Measurements from ENCODE around the gene YIPF1.

YIPF1 gene

GRCh38 chr1:53871221-53871620, 18.4 kb downstream of the YIPF1 start:
- H3K4me3 ChIP-seq (ENCODE audit: low read length): no peak overlapping the region
- DNase-seq (ENCODE audit: low read depth): peak; percentile 22
- H3K9me3 ChIP-seq (ENCODE audit: control insufficient read depth, low read length): no peaks in the 10 kb centered on the region
- H3K36me3 ChIP-seq (ENCODE audit: control insufficient read depth, insufficient read depth, low read length, severe bottlenecking): peaks cover 74% of the 10 kb centered on the region
- H3K27me3 ChIP-seq (replicated peaks; ENCODE audit: control insufficient read depth, insufficient read depth, low read length): no peaks in the 10 kb centered on the region
- no peak overlapping the region for H3K9ac ChIP-seq (ENCODE audit: low read length)
- H3K4me1 ChIP-seq (ENCODE audit: control insufficient read depth, insufficient read depth, low read length): peaks cover 6% of the 10 kb centered on the region

GRCh38 chr1:53869454-53870117, 20.0 kb downstream of the YIPF1 start:
- peaks cover 6% of the 10 kb centered on the region for H3K4me1 ChIP-seq (ENCODE audit: control insufficient read depth, insufficient read depth, low read length)
- peaks cover 71% of the 10 kb centered on the region for H3K36me3 ChIP-seq (ENCODE audit: control insufficient read depth, insufficient read depth, low read length, severe bottlenecking)
- H3K4me3 ChIP-seq (ENCODE audit: low read length): no peak overlapping the region
- H3K9me3 ChIP-seq (ENCODE audit: control insufficient read depth, low read length): no peaks in the 10 kb centered on the region
- DNase-seq (ENCODE audit: low read depth): no peak
- H3K27me3 ChIP-seq (replicated peaks; ENCODE audit: control insufficient read depth, insufficient read depth, low read length): no peaks in the 10 kb centered on the region
- H3K9ac ChIP-seq (ENCODE audit: low read length): no peak overlapping the region

GRCh38 chr1:53868565-53868964, 21.0 kb downstream of the YIPF1 start:
- H3K36me3 ChIP-seq (ENCODE audit: control insufficient read depth, insufficient read depth, low read length, severe bottlenecking): peaks cover 71% of the 10 kb centered on the region

GRCh38 chr1:53862507-53862906, 27.1 kb downstream of the YIPF1 start:
- peaks cover 40% of the 10 kb centered on the region for H3K36me3 ChIP-seq (ENCODE audit: control insufficient read depth, insufficient read depth, low read length, severe bottlenecking)
- no peaks in the 10 kb centered on the region for H3K4me1 ChIP-seq (ENCODE audit: control insufficient read depth, insufficient read depth, low read length)
- no peaks in the 10 kb centered on the region for H3K9me3 ChIP-seq (ENCODE audit: control insufficient read depth, low read length)
- DNase-seq (ENCODE audit: low read depth): no peak
- H3K9ac ChIP-seq (ENCODE audit: low read length): no peak overlapping the region
- H3K27me3 ChIP-seq (replicated peaks; ENCODE audit: control insufficient read depth, insufficient read depth, low read length): no peaks in the 10 kb centered on the region
- no peak overlapping the region for H3K4me3 ChIP-seq (ENCODE audit: low read length)

More at GRCh38 chr1:53868565-53868964, 21.0 kb downstream of the YIPF1 start:
- H3K4me3 ChIP-seq (ENCODE audit: low read length): no peak overlapping the region
- no peak overlapping the region for H3K9ac ChIP-seq (ENCODE audit: low read length)
- H3K4me1 ChIP-seq (ENCODE audit: control insufficient read depth, insufficient read depth, low read length): no peaks in the 10 kb centered on the region
- H3K27me3 ChIP-seq (replicated peaks; ENCODE audit: control insufficient read depth, insufficient read depth, low read length): no peaks in the 10 kb centered on the region
- H3K9me3 ChIP-seq (ENCODE audit: control insufficient read depth, low read length): no peaks in the 10 kb centered on the region
- no peak for DNase-seq (ENCODE audit: low read depth)

- Histone ChIP-seq H3K4me1 (ENCODE audit: control insufficient read depth, insufficient read depth, low read length) (no peaks in the 10 kb centered on the region), H3K9me3 (ENCODE audit: control insufficient read depth, low read length) (no peaks in the 10 kb centered on the region), H3K4me3 (ENCODE audit: low read length) (no peak overlapping the region), H3K9ac (ENCODE audit: low read length) (no peak overlapping the region), H3K36me3 (ENCODE audit: control insufficient read depth, insufficient read depth, low read length, severe bottlenecking) (peaks cover 44% of the 10 kb centered on the region), H3K27me3 (replicated peaks; ENCODE audit: control insufficient read depth, insufficient read depth, low read length) (no peaks in the 10 kb centered on the region)
- DNase-seq (ENCODE audit: low read depth): peak; percentile 77
Measured at GRCh38 chr1:53860967-53861411, 28.6 kb downstream of the YIPF1 start.

GRCh38 chr1:53851571-53852285, 37.9 kb downstream of the YIPF1 start:
- Histone ChIP-seq H3K36me3 (ENCODE audit: control insufficient read depth, insufficient read depth, low read length, severe bottlenecking) (peaks cover 53% of the 10 kb centered on the region), H3K27me3 (replicated peaks; ENCODE audit: control insufficient read depth, insufficient read depth, low read length) (no peaks in the 10 kb centered on the region), H3K9ac (ENCODE audit: low read length) (no peak overlapping the region), H3K4me1 (ENCODE audit: control insufficient read depth, insufficient read depth, low read length) (no peaks in the 10 kb centered on the region), H3K4me3 (ENCODE audit: low read length) (no peak overlapping the region), H3K9me3 (ENCODE audit: control insufficient read depth, low read length) (peaks cover 8% of the 10 kb centered on the region)
- DNase-seq (ENCODE audit: low read depth): no peak

GRCh38 chr1:53850082-53850673, 39.4 kb downstream of the YIPF1 start:
- Histone ChIP-seq H3K9me3 (ENCODE audit: control insufficient read depth, low read length) (peaks cover 8% of the 10 kb centered on the region), H3K36me3 (ENCODE audit: control insufficient read depth, insufficient read depth, low read length, severe bottlenecking) (peaks cover 38% of the 10 kb centered on the region), H3K4me1 (ENCODE audit: control insufficient read depth, insufficient read depth, low read length) (no peaks in the 10 kb centered on the region), H3K9ac (ENCODE audit: low read length) (no peak overlapping the region), H3K4me3 (ENCODE audit: low read length) (no peak overlapping the region), H3K27me3 (replicated peaks; ENCODE audit: control insufficient read depth, insufficient read depth, low read length) (no peaks in the 10 kb centered on the region)
- DNase-seq (ENCODE audit: low read depth): no peak

- DNase-seq (ENCODE audit: low read depth): no peak
- no peaks in the 10 kb centered on the region for H3K27me3 ChIP-seq (replicated peaks; ENCODE audit: control insufficient read depth, insufficient read depth, low read length)
- H3K9ac ChIP-seq (ENCODE audit: low read length): no peak overlapping the region
- no peaks in the 10 kb centered on the region for H3K4me1 ChIP-seq (ENCODE audit: control insufficient read depth, insufficient read depth, low read length)
- no peak overlapping the region for H3K4me3 ChIP-seq (ENCODE audit: low read length)
- H3K9me3 ChIP-seq (ENCODE audit: control insufficient read depth, low read length): peaks cover 16% of the 10 kb centered on the region
- peaks cover 19% of the 10 kb centered on the region for H3K36me3 ChIP-seq (ENCODE audit: control insufficient read depth, insufficient read depth, low read length, severe bottlenecking)
Measured at GRCh38 chr1:53847980-53848379, 41.6 kb downstream of the YIPF1 start.

- no peak for DNase-seq (ENCODE audit: low read depth)
- no peak overlapping the region for H3K9ac ChIP-seq (ENCODE audit: low read length)
- H3K4me1 ChIP-seq (ENCODE audit: control insufficient read depth, insufficient read depth, low read length): no peaks in the 10 kb centered on the region
- H3K36me3 ChIP-seq (ENCODE audit: control insufficient read depth, insufficient read depth, low read length, severe bottlenecking): no peaks in the 10 kb centered on the region
- H3K27me3 ChIP-seq (replicated peaks; ENCODE audit: control insufficient read depth, insufficient read depth, low read length): no peaks in the 10 kb centered on the region
- peaks cover 21% of the 10 kb centered on the region for H3K9me3 ChIP-seq (ENCODE audit: control insufficient read depth, low read length)
- H3K4me3 ChIP-seq (ENCODE audit: low read length): no peak overlapping the region
Measured at GRCh38 chr1:53842347-53842746, 47.2 kb downstream of the YIPF1 start.

- Histone ChIP-seq H3K27me3 (replicated peaks; ENCODE audit: control insufficient read depth, insufficient read depth, low read length) (no peaks in the 10 kb centered on the region), H3K9me3 (ENCODE audit: control insufficient read depth, low read length) (peaks cover 20% of the 10 kb centered on the region), H3K4me3 (ENCODE audit: low read length) (peak overlapping the region; percentile 90), H3K36me3 (ENCODE audit: control insufficient read depth, insufficient read depth, low read length, severe bottlenecking) (no peaks in the 10 kb centered on the region), H3K9ac (ENCODE audit: low read length) (peak overlapping the region; percentile 92), H3K4me1 (ENCODE audit: control insufficient read depth, insufficient read depth, low read length) (no peaks in the 10 kb centered on the region)
- DNase-seq (ENCODE audit: low read depth): no peak
Measured at GRCh38 chr1:53838654-53838974, 51.0 kb downstream of the YIPF1 start.

GRCh38 chr1:53837924-53838653, 51.5 kb downstream of the YIPF1 start, which contains the start of gene NDC1:
NDC1 (minus strand) TSS chr1:53838296; CDS start chr1:53838261, 35 bp downstream.
- Histone ChIP-seq H3K9me3 (ENCODE audit: control insufficient read depth, low read length) (peaks cover 15% of the 10 kb centered on the region), H3K4me1 (ENCODE audit: control insufficient read depth, insufficient read depth, low read length) (no peaks in the 10 kb centered on the region), H3K4me3 (ENCODE audit: low read length) (peak within 1 kb of the TSS; percentile 90), H3K27me3 (replicated peaks; ENCODE audit: control insufficient read depth, insufficient read depth, low read length) (no peaks in the 10 kb centered on the region), H3K9ac (ENCODE audit: low read length) (peak within 1 kb of the TSS; percentile 92), H3K36me3 (ENCODE audit: control insufficient read depth, insufficient read depth, low read length, severe bottlenecking) (no peaks in the 10 kb centered on the region)
- DNase-seq (ENCODE audit: low read depth): peak; percentile 97

Measured in adipocyte (in vitro differentiated cells).